Natural killer cell (primary cell): ENCODE data around the gene ZNF189. TPM values are rescaled to one million over a fixed set of nuclear protein-coding genes. Genes with fewer than 3 reads are reported as not detected.

Source experiments
- ATAC-seq, 3 donors: fragments of 150-1000 bp in 2 of 3; fragments of 200-7000 bp in 1 of 3; cut with Tn5 transposase; 1 replicate in 1 of 3; 2 replicates in 2 of 3; pipeline ENCODE4 v1.10.0; 2021; ENCODE audit warnings: mild to moderate bottlenecking in 2 of 3, moderate library complexity in 2 of 3
- DNase-seq, 2 donors: peaks; one replicate each; pipeline versions ENCODE4 v3.0.0 to v3.0.0-alpha.2; 2013 to 2021; ENCODE audit warnings: mixed read lengths in 1 of 2
- H3K27ac ChIP-seq: one replicate; pipeline ENCODE4 v1.5.1; 2013; ENCODE audit warnings: mild to moderate bottlenecking, low read length
- H3K27me3 ChIP-seq: one replicate; pipeline ENCODE4 v1.6.1; 2013; ENCODE audit warnings: low read length; ENCODE audit not compliant: control insufficient read depth, insufficient read depth
- H3K36me3 ChIP-seq: one replicate; pipeline ENCODE4 v1.6.1; 2013; ENCODE audit warnings: low read length; ENCODE audit not compliant: control insufficient read depth, insufficient read depth
- H3K4me1 ChIP-seq: one replicate; pipeline ENCODE4 v1.6.1; 2013; ENCODE audit warnings: low read length; ENCODE audit not compliant: control insufficient read depth, insufficient read depth
- H3K4me3 ChIP-seq: one replicate; pipeline ENCODE4 v1.5.1; 2013; ENCODE audit warnings: low read length
- H3K9me3 ChIP-seq: one replicate; pipeline ENCODE4 v1.6.1; 2013; ENCODE audit warnings: low read length; ENCODE audit not compliant: control insufficient read depth, insufficient read depth
- H3K27ac Mint-ChIP-seq, 2 donors: one replicate each; pipeline ENCODE4 v1.8.0; 2022; ENCODE audit warnings: mild to moderate bottlenecking in 2 of 2, mixed read lengths in 2 of 2, moderate library complexity in 1 of 2
- H3K27me3 Mint-ChIP-seq, 2 donors: one replicate each; pipeline ENCODE4 v1.8.0; 2022; ENCODE audit warnings: low read depth in 2 of 2, mixed read lengths in 2 of 2
- H3K36me3 Mint-ChIP-seq: one replicate; pipeline ENCODE4 v1.8.0; 2022; ENCODE audit warnings: mixed read lengths
- H3K4me1 Mint-ChIP-seq, 2 donors: one replicate each; pipeline ENCODE4 v1.8.0; 2022; ENCODE audit warnings: mixed read lengths in 2 of 2
- H3K4me3 Mint-ChIP-seq: one replicate; pipeline ENCODE4 v1.8.0; 2022; ENCODE audit warnings: mild to moderate bottlenecking, moderate library complexity, mixed read lengths
- H3K9me3 Mint-ChIP-seq, 2 donors: one replicate each; pipeline ENCODE4 v1.8.0; 2022; ENCODE audit warnings: mixed read lengths in 2 of 2
- WGBS: methylation state at CpG from one replicate; pipeline ENCODE4 v1.1.7; 2013; ENCODE audit warnings: missing lambda C conversion rate; ENCODE audit not compliant: insufficient coverage; 5-methylcytosine and 5-hydroxymethylcytosine counted together
- intact Hi-C: fragments of 100-400 bp; cut with micrococcal nuclease; formaldehyde crosslinking; loops from one replicate; pipeline ENCODE4 v1.14.2; 2022
- total RNA-seq, 4 donors: library from RNA; stranded (reverse); fragments of 120-200 nt in 1 of 4; gene quantifications; one replicate each; pipeline versions ENCODE4 v1.2.3 to v1.2.4, GENCODE V29; 2013 to 2022
- TF ChIP-seq, protein P1 (sequence below): fragments of 200-600 bp; IDR thresholded peaks from one replicate; pipeline ENCODE4 v1.8.0; 2022; ENCODE audit warnings: antibody characterized with exemption

ZNF189 gene
- total RNA-seq, 3 donors from 2014 or later (not counting 1 experiment from before 2014, with no cell fraction given) = 6.7 to 11.3 (median 8.7) TPM

DNA sequence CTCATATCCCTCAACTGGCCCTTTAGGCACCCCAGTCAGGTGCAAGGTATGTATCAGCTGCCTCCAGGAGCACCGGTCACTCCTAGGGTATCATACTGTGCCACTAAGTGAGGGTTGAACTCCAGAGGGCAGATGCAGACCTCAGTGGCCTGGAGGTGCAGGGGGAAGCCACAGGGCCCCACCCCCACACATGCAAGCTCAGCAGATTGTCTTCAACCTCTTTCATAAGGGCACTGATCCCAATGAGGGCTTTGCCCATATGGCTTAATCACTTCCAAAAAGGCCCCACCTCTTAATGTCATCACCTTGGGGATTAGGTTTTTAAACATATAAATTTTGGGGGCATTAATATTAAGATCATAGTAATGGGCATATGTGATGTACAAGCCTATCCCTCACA lies 42.0 kb upstream of the ZNF189 start:
- 0% methylated on average over 1 of the region's 1 CpG for WGBS
- peaks cover 0 to 4% of the 10 kb centered on the region in 2 donors for H3K27me3 Mint-ChIP-seq

DNA sequence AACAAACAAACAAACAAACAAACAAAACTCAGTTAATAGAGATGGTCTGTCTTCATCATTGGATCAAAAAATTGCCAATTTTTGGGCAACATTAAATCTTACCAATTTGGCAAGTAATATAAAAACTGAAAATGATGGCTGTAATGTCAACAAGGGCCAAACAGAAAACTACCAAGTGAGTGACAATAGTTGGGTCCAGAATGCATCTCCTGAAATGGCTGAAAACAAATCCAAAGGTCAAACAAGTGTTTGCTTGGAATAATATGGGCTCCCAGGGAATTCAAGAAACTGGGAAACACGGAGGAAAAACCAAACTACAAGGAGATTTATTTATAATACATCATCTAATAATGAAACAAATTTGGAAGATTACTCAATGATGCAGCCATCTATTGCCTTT lies 39.0 kb upstream of the ZNF189 start:
- H3K9me3 Mint-ChIP-seq = peaks cover 0 to 2% of the 10 kb centered on the region in 2 donors
- H3K36me3 Mint-ChIP-seq = no peaks in the 10 kb centered on the region
- intact Hi-C loops = no loop called here
- no CpG with 5 or more reads among the region's 1 CpG for WGBS
- no peak overlapping the region for H3K4me3 Mint-ChIP-seq
- Histone ChIP-seq H3K4me3 (no peak overlapping the region), H3K4me1 (no peaks in the 10 kb centered on the region), H3K36me3 (no peaks in the 10 kb centered on the region), H3K27me3 (peaks cover 2% of the 10 kb centered on the region), H3K27ac (no peak overlapping the region), H3K9me3 (no peaks in the 10 kb centered on the region)
- no peak for ATAC-seq
- TF ChIP-seq, protein P1, sequence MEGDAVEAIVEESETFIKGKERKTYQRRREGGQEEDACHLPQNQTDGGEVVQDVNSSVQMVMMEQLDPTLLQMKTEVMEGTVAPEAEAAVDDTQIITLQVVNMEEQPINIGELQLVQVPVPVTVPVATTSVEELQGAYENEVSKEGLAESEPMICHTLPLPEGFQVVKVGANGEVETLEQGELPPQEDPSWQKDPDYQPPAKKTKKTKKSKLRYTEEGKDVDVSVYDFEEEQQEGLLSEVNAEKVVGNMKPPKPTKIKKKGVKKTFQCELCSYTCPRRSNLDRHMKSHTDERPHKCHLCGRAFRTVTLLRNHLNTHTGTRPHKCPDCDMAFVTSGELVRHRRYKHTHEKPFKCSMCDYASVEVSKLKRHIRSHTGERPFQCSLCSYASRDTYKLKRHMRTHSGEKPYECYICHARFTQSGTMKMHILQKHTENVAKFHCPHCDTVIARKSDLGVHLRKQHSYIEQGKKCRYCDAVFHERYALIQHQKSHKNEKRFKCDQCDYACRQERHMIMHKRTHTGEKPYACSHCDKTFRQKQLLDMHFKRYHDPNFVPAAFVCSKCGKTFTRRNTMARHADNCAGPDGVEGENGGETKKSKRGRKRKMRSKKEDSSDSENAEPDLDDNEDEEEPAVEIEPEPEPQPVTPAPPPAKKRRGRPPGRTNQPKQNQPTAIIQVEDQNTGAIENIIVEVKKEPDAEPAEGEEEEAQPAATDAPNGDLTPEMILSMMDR = no peak
- no peak for DNase-seq
- H3K27me3 Mint-ChIP-seq = peaks cover 0 to 7% of the 10 kb centered on the region in 2 donors
- no peaks in the 10 kb centered on the region for H3K4me1 Mint-ChIP-seq
- H3K27ac Mint-ChIP-seq = no peak overlapping the region

More for the DNA sequence above, 42.0 kb upstream of the ZNF189 start:
- no peak overlapping the region for H3K27ac ChIP-seq
- H3K27me3 ChIP-seq = no peaks in the 10 kb centered on the region
- Mint-ChIP-seq H3K36me3 (no peaks in the 10 kb centered on the region), H3K4me1 (no peaks in the 10 kb centered on the region), H3K27ac (no peak overlapping the region), H3K9me3 (no peaks in the 10 kb centered on the region), H3K4me3 (no peak overlapping the region)
- H3K4me3 ChIP-seq = no peak overlapping the region
- ATAC-seq = no peak
- intact Hi-C loops = no loop called here
- no peaks in the 10 kb centered on the region for H3K9me3 ChIP-seq
- TF ChIP-seq, protein P1 = no peak
- H3K4me1 ChIP-seq = no peaks in the 10 kb centered on the region
- H3K36me3 ChIP-seq = no peaks in the 10 kb centered on the region
- no peak for DNase-seq

DNA sequence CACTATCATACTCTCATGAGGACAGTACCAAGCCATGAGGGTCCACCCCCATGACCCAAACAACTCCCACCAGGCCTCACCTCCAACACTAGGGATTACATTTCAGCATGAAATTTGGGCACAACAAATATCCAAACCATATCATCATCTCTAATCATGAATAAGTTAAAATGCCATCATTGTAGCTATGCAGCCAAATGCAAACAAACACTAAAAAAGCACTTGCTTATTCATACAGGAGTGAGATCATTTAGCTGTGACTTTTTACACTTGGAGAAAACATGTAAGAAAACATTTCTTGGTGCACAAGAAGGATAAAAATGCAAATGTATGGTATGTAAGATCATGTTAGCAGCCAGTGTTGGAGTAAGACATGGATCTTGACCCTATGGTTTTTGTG lies 38.0 kb upstream of the ZNF189 start:
- intact Hi-C loops = no loop called here
- H3K4me1 Mint-ChIP-seq = no peaks in the 10 kb centered on the region
- H3K9me3 Mint-ChIP-seq = peaks cover 0 to 2% of the 10 kb centered on the region in 2 donors
- Histone ChIP-seq H3K36me3 (no peaks in the 10 kb centered on the region), H3K27me3 (peaks cover 2% of the 10 kb centered on the region), H3K9me3 (no peaks in the 10 kb centered on the region), H3K27ac (no peak overlapping the region), H3K4me3 (no peak overlapping the region), H3K4me1 (no peaks in the 10 kb centered on the region)
- no peak overlapping the region for H3K4me3 Mint-ChIP-seq
- no peak for ATAC-seq
- H3K27ac Mint-ChIP-seq = no peak overlapping the region
- peaks cover 0 to 7% of the 10 kb centered on the region in 2 donors for H3K27me3 Mint-ChIP-seq
- TF ChIP-seq, protein P1 = no peak
- DNase-seq = no peak
- H3K36me3 Mint-ChIP-seq = no peaks in the 10 kb centered on the region

DNA sequence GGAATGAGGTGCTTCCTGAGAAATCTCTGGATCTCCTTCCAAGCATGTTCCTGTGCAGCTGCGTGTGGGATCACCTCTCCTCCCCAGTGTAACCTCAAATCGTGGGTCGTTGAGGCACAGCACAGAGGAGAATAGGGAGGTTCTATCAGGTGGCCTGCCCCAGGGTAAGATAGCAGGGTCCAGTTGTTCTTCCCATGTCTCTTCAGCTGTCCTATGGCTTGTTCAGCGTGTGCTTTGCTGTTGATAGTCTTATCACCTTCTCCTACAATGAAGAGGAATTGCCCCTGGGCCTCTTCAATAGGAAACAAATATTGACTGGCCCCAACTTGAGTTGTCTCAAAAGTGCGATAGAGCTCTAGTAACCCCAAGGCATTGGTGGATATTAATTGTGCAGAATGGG lies 36.2 kb upstream of the ZNF189 start:
- Histone ChIP-seq H3K27ac (no peak overlapping the region), H3K9me3 (no peaks in the 10 kb centered on the region), H3K27me3 (peaks cover 2% of the 10 kb centered on the region), H3K4me3 (no peak overlapping the region), H3K36me3 (no peaks in the 10 kb centered on the region), H3K4me1 (no peaks in the 10 kb centered on the region)
- Mint-ChIP-seq H3K27ac (no peak overlapping the region), H3K36me3 (no peaks in the 10 kb centered on the region), H3K4me3 (no peak overlapping the region), H3K9me3 (peaks cover 0 to 2% of the 10 kb centered on the region in 2 donors), H3K27me3 (peaks cover 0 to 7% of the 10 kb centered on the region in 2 donors), H3K4me1 (no peaks in the 10 kb centered on the region)
- 90% methylated on average over 5 of the region's 5 CpGs for WGBS
- ATAC-seq = no peak
- no peak for DNase-seq
- TF ChIP-seq, protein P1 = no peak
- intact Hi-C loops = no loop called here
